HG03280 (cell line): Measurements from ENCODE around the gene GPR108.

ENCODE experiments used
- ATAC-seq: cut with Tn5 transposase; IDR thresholded peaks from one replicate; pipeline ENCODE4 v1.9.1; 2021; ENCODE audit warnings: mild to moderate bottlenecking, moderate library complexity; ENCODE audit not compliant: unreplicated experiment

The GPR108 gene

GRCh38 chr19:6682607-6683128 is 54.7 kb downstream of the GPR108 start:
- no peak for ATAC-seq

DNA sequence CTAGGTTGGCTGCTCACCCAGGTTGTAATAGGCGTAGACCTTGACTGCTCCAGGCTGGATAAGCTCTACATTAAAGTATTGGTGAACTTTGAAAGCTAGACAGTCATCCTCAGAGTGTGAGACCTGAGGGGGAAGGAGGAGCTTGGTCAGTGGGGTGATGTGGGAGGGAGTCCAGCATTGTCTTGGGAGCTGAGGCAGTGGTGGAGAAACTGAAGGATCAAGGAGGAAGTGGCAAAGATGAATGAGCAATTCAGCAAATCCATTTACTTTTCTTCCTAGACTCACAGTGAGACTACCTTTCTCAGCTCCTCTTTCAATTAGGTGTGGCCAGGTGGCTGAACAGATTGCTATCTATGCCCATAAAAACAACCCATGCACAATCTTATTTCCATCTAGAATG is 57.2 kb downstream of the GPR108 start:
- ATAC-seq = no peak
